GM18870 (cell line): ENCODE measurements around the gene LRMDA.
"Not testable (repeated sequence)": the region's sequence is repeated elsewhere in the genome, so short reads cannot be mapped to it uniquely, and the experiment has no call there.

Experiments used
- ATAC-seq: cut with Tn5 transposase; IDR thresholded peaks from one replicate; pipeline ENCODE4 v1.9.1; 2021; ENCODE audit warnings: moderate library complexity; ENCODE audit not compliant: unreplicated experiment

Gene LRMDA

GRCh38 chr10:76122056-76122455 is 690.6 kb downstream of the LRMDA start:
- no peak for ATAC-seq

DNA sequence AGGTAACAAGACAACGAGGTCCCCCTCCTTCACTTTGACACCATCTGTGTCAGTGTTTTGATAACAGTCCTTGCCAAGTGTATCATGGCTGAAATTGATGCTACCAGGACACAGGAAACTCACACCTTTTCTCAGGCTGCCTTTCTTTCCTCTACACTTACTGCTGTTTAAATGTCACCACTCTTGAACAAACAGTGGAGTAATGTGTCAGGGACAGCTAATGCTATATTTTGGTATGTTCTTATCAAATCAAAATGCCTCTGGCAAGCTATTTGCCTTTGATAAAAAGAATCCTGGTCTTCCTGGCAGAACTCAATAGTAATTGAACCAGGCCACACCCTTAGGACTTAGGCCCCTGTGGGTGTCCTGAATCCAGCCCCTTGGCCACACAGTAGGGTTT is 692.9 kb downstream of the LRMDA start:
- no peak for ATAC-seq

- ATAC-seq: no peak
Observed at GRCh38 chr10:76125900-76126299, 694.5 kb downstream of the LRMDA start.

DNA sequence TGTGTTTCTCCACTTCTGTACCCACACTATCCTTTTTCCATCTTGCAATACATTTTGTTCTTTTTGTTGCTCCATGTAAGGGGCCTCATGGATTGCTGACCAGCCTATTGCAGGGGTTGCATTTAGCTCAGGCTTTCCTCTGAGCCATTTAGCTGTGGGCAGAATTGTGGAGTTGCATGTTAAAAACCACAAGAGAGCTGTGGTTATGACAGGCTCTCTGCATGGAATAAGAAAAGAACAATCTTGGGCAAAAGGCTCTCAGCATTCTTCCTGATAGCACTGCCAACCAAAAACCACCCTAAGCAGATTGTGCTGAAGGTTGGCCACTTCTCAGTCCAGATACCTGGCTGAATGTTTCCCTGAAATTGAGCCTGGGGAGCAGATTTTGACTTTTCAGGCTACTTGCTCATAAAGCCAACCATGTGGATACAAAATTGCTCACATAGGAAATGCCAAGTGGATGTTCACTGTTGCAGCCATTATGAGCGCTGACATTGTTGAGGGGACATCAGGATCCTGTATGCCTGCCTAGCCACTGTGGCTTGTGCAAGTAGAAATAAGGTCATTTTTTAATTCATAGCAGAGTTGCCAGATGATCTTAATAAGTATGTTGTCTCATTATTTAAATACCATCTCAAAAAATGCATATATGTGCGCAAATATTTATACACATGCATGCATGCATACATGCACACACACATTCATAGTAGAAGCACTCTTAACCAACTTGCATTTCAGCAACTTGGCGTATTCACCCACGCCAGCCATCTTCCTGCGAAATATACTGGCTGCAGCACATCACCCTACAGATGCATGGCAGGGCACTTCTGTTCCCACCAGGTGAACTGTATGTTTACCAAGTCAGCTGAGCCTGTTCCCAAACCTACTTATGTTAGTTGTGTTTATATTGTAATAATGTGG is 695.4 kb downstream of the LRMDA start:
- ATAC-seq: no peak

DNA sequence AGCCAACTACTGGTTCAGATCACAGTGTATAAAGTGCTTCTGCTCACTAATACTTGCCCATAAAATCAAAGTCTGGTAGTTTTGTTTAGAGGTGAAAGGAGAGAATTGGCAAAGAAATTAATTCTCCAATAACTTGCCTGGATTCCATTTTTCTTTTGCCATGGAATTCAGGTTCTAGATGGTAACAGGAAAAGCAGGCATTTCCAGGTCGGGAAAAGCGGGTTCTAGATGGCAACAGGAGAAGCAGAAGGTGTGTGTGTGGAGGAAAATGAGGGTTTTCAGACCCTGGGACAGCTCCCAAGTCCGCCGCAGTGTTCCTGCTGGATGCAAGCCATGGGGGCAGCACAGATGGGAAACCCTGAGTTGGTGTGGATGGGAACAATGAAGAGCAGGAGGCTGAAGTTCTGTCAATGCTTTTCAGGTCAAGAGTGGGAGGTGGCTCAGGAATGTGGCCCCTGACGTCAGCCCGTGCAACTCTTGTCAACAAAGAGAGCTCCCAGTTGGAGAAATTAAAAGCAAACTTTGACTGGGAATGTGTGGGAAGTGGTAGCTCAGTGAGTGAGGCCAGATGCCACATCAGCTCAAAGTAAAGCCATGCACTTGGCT is 696.7 kb downstream of the LRMDA start:
- no peak for ATAC-seq

GRCh38 chr10:76129213-76129612 is 697.8 kb downstream of the LRMDA start:
- ATAC-seq: no peak

- ATAC-seq: no peak
Observed at GRCh38 chr10:76130892-76131291, 699.5 kb downstream of the LRMDA start.

DNA sequence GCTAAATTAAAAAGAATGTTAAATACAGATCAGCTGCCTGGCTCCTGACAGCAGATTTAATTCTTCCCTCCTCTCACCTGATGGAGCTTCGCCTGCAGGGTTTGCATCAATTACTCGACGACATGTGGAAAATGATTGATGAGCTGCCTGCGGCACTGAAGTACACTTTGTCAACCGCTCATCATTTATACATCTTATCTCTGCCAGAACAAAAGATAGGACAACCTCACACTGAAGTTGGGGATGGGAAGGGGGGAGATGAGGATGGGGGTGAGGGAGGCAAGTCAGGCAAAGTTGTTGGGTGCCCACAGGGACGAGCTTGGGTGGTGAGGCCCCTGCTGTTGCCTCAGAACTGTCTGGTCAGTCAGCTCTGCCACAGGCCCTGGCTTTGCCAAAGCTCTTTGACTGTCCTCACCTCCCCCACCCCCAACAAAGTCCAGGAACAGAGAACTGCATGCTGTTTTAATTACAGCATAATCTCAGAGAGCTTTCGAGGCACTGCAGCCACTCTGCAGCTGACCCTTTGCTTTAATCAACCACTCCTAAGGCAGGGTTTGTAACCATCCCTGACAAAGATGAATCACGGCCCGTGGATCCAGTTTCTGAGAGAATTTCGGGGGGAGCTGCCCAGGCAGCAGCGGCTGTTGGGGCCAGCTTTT is 702.3 kb downstream of the LRMDA start:
- no peak for ATAC-seq

- no peak for ATAC-seq
Observed at GRCh38 chr10:76136961-76137360, 705.5 kb downstream of the LRMDA start.

DNA sequence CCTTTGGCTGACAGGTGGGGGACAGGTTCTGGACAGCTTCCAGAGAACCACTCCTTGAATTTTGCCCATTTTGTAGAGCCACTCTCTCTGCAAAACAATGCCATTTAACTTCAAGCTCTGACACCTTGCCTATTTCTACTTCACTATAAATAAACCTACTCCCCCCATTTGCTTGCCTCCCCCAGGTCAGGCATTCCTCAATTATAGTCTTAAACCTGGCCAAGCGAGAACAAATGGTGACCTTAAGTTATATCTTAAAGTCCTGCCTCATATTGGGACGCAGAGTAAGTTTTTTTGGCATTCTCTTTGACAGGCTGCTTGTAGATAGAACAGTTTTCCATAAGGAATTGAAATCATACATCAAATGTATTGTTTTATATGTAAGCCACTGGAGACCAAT is 706.9 kb downstream of the LRMDA start:
- no peak for ATAC-seq

- no peak for ATAC-seq
Observed at GRCh38 chr10:76138906-76139305, 707.5 kb downstream of the LRMDA start.

DNA sequence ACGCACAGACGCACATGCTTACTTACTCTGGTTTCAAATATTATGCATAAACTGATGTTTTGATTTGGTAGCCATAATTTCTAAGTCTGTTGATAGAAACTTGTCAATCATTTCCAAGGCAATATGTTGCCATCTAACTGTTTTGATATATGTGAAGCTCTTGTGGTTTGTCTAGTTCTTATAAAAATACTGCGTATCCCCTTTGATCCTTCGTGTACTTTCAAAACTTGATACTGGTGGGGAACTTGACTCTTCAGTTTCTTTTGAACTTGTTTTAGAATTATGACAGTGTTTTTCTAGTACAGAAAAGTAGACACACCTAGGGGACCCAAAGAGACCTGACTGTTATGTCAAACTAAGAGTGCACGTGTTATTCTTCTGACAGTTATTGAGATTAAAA is 708.0 kb downstream of the LRMDA start:
- ATAC-seq: no peak

- no peak for ATAC-seq
Observed at GRCh38 chr10:76141376-76141775, 710.0 kb downstream of the LRMDA start.

DNA sequence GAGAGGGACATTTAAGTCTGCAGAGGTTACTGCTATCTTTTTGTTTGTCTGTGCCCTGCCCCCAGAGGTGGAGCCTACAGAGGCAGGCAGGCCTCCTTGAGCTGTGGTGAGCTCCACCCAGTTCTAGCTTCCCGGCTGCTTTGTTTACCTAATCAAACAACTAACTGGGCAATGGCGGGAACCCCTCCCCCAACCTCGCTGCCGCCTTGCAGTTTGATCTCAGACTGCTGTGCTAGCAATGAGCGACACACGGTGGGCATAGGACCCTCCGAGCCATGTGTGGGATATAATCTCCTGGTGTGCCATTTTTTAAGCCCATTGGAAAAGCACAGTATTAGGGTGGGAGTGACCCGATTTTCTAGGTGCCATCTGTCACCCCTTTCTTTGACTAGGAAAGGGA is 716.8 kb downstream of the LRMDA start:
- not testable (repeated sequence) for ATAC-seq

GRCh38 chr10:76149182-76149581 is 717.8 kb downstream of the LRMDA start:
- ATAC-seq: no peak

DNA sequence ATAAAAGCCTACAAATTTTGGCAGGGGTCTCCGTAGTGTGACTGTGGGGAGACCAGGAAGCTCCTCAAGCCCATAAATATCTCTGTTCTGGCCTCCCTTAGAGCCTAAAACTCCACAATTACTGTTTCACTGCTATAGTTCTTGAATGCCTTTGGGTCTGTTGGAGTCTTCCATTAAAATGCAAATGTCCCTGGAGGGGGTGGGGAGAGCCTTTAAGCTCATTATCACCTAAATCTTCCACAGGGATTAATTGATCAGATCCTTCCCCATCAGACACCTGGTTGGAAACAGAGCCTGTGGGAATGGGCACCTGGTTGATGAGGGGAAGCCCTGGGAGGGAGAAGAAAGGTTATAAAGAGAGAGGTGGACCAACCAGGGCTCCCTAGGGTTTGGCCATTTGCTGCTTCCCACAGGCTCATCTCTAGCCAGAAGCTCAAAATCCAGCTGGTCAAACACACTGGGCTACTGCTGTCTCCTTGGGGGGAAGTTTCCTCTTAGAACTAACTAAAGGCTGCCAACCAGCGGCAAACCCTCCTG is 718.2 kb downstream of the LRMDA start:
- ATAC-seq: no peak

DNA sequence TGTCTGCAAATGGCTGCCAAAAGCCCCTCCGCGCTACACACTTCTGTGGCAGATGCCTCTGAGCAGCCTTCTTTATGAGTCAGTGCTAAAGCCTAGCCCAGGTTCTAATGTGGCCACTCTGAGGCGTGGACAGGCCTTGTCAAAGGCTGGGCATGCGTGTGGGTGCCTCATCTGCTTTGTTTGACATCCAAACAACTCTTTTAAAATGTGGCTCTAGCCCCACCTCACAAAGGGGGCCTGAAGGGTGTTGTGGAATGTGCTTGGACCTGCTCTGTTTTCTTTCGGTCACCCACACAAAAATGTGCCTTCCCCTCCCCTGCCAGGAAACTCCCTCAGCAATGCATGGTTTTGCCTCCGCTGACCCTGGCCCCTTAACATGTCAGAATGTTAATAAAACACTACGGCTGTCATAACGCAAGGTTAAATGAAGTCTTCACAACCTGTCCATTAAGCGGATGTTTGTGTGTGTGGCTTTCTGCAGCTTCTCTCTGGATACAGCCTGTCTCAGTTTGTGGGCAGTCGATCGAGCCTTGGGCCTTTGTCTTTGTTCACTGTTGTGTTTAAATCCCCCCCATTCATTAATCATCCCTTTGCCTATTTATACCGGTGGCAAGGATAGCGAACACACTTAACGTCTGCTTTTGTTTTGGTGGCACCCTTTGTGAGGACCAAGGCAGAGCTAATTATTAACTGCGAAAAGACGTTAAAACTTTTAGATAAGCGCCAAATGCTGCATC is 718.9 kb downstream of the LRMDA start:
- no peak for ATAC-seq

- no peak for ATAC-seq
Observed at GRCh38 chr10:76150876-76151288, 719.5 kb downstream of the LRMDA start.

DNA sequence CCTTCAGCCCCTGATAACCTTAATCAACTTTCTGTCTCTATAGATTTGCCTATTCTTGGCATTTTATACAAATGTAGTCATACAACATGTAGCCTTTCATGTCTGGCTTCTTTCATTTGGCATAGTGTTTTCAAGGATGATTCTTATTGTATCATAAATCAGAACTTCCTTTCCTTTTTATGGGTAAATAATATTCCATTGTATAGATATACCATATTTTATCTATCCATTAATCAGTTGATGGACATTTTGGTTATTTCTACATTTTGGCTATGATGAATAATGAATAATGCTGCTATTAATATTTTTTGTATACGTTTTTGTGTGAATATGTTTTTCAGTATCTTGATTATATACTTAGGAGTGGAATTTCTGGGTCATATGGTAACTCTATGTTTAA is 720.8 kb downstream of the LRMDA start:
- ATAC-seq: no peak

- ATAC-seq: no peak
Observed at GRCh38 chr10:76155961-76156360, 724.5 kb downstream of the LRMDA start.
